Kasumi-1 (cell line): ENCODE data around the gene GRP.

Source experiments
- DNase-seq, 2 experiments: peaks; one replicate each; lab custom pipeline; 2025; lab: John Stamatoyannopoulos, UW

Gene GRP

GRCh38 chr18:59267503-59268126 is 47.7 kb downstream of the GRP start:
- no peak for DNase-seq

GRCh38 chr18:59268127-59268720 is 48.3 kb downstream of the GRP start:
- DNase-seq = no peak

- DNase-seq = no peak
Observed at GRCh38 chr18:59268721-59269562, 49.0 kb downstream of the GRP start.

GRCh38 chr18:59269563-59270119 is 49.7 kb downstream of the GRP start:
- DNase-seq = no peak

- no peak for DNase-seq
Observed at GRCh38 chr18:59270689-59271257, 50.8 kb downstream of the GRP start.

- DNase-seq = no peak
Observed at GRCh38 chr18:59271606-59272220, 51.8 kb downstream of the GRP start.

- no peak for DNase-seq
Observed at GRCh38 chr18:59272221-59272888, 52.4 kb downstream of the GRP start.

GRCh38 chr18:59272891-59273758 is 53.2 kb downstream of the GRP start, which contains the start of gene RAX:
RAX (minus strand) TSS chr18:59273454; CDS start chr18:59273206, 248 bp downstream.
- DNase-seq = no peak

- DNase-seq = no peak
Observed at GRCh38 chr18:59273759-59274532, 54.0 kb downstream of the GRP start.

GRCh38 chr18:59274533-59274928 is 54.6 kb downstream of the GRP start:
- no peak for DNase-seq

- DNase-seq = no peak
Observed at GRCh38 chr18:59275406-59275949, 55.5 kb downstream of the GRP start.

- no peak for DNase-seq
Observed at GRCh38 chr18:59276047-59276446, 56.1 kb downstream of the GRP start.

- DNase-seq = no peak
Observed at GRCh38 chr18:59278793-59279192, 58.8 kb downstream of the GRP start.

GRCh38 chr18:59279193-59279592 is 59.2 kb downstream of the GRP start:
- no peak for DNase-seq

- DNase-seq = no peak
Observed at GRCh38 chr18:59279722-59280121, 59.8 kb downstream of the GRP start.
